HG02852 (cell line): ENCODE data around the gene CCDC86.
A peak's percentile ranks its signal among the peaks of the same experiment; 100 is the strongest.
"Not testable (repeated sequence)": the region's sequence is repeated elsewhere in the genome, so short reads cannot be mapped to it uniquely, and the experiment has no call there.

Experiments
- ATAC-seq: cut with Tn5 transposase; IDR thresholded peaks from one replicate; pipeline ENCODE4 v1.9.1; 2021; ENCODE audit warnings: mild to moderate bottlenecking, moderate library complexity; ENCODE audit not compliant: unreplicated experiment

CCDC86 gene, protein sequence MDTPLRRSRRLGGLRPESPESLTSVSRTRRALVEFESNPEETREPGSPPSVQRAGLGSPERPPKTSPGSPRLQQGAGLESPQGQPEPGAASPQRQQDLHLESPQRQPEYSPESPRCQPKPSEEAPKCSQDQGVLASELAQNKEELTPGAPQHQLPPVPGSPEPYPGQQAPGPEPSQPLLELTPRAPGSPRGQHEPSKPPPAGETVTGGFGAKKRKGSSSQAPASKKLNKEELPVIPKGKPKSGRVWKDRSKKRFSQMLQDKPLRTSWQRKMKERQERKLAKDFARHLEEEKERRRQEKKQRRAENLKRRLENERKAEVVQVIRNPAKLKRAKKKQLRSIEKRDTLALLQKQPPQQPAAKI

GRCh38 chr11:60841797-60842667 lies at the start of gene CCDC86:
CCDC86 (plus strand) TSS chr11:60842113; CDS start chr11:60842125, 12 bp downstream.
- ATAC-seq: peak; percentile 86

- no peak for ATAC-seq
Measured at GRCh38 chr11:60792521-60792920, 49.4 kb upstream of the CCDC86 start.

GRCh38 chr11:60795291-60795690 lies 46.6 kb upstream of the CCDC86 start:
- no peak for ATAC-seq

- ATAC-seq: no peak
Measured at GRCh38 chr11:60797846-60798630, 43.9 kb upstream of the CCDC86 start.

DNA sequence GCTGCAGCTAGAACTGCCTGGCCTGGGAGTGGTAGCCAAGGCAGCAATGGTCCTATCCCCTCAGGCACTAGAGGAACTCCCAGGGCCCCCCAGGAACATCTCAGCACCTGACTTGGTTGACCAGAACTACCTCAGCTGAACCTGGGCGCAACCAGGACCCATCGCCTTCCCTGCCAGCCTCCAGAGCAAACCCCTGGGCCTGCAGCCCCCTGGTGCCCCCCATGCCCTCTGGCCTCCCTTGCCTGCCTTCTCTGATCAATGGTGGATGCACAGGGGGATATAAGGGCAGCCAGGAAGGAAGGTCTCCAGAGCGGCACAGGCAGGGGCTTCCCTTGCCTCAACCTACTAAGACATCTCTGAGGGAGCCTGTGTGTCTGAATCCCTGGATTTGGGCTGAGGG lies 43.3 kb upstream of the CCDC86 start:
- ATAC-seq: no peak

GRCh38 chr11:60801194-60801593 lies 40.7 kb upstream of the CCDC86 start:
- ATAC-seq: no peak

- ATAC-seq: no peak
Measured at GRCh38 chr11:60803273-60803936, 38.5 kb upstream of the CCDC86 start.

- ATAC-seq: no peak
Measured at GRCh38 chr11:60809249-60809648, 32.7 kb upstream of the CCDC86 start.

- no peak for ATAC-seq
Measured at GRCh38 chr11:60809691-60810090, 32.2 kb upstream of the CCDC86 start.

DNA sequence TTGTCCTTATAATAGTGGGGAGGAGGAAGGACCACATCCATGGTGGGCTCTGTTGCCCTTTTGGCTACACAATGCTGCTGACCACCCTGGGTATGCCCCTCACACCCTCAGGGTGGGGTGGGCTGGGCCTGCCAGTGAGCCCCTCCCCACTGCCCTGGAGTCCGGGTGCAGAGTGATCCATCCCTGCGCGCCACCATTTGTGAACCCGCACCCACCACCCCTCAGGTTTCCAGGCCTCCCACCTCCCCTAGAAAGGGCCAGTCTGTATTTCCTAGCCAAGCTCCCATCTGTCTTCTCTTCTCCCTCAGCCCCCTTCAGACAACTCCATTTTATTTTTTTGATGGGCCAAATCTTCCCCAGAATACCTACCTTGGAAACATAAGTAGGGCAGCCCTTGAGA lies 31.8 kb upstream of the CCDC86 start:
- no peak for ATAC-seq

DNA sequence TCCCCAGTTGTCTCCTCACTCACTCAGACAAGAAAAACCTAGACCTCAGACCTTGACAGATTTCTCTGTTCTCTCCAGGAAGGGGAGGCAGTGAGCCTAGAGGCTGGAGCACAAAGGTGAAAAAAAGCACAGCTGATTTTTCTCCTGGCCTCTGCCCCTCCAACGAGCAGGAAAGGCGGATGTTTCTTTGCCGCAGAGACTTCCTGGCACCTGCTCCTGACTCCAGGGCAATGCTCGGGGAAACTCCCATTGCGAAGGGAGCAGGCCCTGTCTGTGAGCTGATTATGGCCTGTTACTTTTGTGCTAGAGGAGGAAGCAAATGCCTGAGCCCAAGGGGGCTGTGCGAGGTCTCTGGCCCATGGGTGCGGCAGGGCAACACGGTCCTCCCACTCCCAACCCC lies 31.3 kb upstream of the CCDC86 start:
- ATAC-seq: peak; percentile 54

DNA sequence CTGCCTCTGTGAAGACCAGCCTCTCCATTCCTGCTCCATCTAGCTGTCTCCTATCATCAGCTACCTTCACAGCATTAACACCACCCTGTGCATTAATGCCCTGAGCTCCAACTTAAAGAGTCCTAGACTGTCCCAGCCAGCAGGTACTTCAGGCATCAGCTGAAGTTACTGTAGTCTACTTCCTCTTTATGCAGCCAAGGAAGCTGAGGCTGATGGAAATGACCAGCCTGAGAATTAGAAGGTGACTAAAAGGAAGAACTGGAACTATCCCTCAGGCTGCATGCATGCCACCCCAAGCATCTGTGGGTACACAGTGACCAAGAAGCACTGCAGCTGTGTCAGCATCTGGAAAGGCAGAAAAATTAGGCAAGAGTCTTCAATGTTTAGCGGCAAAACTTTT lies 28.6 kb upstream of the CCDC86 start:
- ATAC-seq: no peak

DNA sequence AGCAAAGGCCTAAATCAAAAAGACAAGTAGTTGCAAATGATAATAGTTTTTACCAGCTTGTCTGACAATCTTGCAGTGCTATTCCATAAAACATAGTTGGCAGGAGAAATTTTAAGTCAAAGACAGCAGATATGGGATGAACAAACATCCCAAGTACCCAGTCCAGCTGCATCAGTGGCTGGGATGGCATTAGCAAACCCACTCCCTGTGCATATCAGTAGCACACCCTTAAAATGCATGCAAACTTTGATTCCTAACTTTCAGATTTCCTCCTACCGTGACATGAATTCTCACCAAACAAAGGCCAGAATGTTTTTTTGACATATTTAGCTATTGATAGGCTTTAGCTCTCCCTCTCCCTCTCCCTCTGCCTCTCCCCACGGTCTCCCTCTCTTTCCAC lies 27.8 kb upstream of the CCDC86 start:
- no peak for ATAC-seq

DNA sequence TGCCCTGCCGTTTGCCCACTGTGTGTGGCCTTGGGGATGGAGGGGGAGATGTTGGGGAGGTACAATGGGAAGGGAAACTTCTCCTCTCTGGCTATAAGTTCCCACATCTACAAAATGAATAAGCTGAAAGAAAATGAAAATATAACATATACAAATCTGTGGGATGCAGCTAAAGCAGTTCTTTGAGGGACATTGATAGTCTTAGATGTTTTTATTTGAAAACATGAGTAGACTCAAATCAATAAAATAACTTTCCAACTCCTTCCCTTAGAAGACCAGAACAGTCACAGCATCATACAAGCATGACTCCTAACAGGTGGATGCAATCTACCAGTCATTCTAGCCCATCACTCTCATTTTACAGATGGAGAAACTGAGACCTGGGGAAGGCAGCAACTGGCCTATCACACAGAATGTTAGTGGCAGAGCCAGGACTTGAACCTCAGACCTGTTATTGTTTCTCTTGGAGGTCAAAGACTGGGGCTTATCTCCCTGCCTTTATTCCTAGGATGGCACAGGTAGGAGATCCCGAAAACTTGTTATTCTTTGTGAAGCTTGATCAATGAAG lies 25.2 kb upstream of the CCDC86 start:
- no peak for ATAC-seq

DNA sequence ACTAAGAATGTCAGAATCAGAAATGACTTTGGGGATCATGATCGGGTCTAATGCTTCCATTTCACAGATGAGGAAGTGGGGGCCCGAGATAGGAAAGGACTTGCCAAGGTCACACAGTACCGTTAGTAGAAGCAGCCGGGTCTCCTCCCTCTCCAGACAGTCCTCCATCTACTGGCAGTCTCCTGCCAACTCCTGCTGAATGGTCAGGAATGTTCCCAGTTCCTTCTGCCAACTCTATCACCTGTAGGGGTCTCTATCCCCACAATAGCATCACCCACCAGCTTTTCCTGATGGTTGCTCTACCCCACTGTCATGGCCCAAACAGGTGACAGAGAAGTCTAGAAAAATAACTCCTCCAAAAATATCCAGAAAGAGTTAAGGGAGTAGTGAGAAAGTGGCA lies 23.9 kb upstream of the CCDC86 start:
- no peak for ATAC-seq

DNA sequence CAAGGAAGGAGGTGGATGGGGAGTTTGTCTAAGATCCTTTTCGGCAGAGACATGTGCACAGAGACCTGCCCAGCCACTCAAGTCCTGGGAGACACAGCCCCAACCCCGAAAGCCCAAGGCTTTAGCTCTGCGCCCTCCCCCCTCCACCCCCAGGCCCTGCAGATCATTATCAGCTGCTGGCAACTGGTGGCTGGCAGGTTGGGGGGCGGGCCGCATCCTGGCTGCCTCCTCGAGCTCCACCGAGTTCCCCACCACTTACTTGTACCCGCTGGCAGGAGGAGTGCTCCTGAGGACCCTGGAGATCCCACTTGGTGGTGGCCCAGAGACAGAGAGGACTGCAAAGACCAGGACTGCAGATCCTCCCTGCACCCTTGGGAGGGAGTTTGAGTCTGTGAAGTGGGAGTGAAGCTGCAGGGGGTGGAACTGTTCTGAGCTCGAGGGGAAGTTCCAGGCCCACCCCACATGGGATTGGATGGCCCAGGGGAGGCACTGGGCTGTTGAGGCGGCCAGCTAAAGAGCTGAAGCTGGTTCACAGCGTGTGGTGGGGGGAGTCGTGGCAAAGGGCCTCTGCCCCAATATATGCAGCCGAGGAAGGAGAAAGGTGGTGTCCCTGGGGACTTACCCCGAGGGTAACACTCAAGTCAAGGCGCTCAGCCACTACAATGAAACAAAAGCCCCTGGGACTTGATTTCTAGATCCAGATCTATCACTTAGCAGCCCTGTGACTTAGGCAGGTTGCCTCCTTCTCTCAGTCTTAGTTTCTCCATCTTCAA lies 19.9 kb upstream of the CCDC86 start:
- no peak for ATAC-seq

GRCh38 chr11:60823745-60824306 lies 18.1 kb upstream of the CCDC86 start:
- ATAC-seq: not testable (repeated sequence)

GRCh38 chr11:60825118-60825517 lies 16.8 kb upstream of the CCDC86 start:
- ATAC-seq: no peak

DNA sequence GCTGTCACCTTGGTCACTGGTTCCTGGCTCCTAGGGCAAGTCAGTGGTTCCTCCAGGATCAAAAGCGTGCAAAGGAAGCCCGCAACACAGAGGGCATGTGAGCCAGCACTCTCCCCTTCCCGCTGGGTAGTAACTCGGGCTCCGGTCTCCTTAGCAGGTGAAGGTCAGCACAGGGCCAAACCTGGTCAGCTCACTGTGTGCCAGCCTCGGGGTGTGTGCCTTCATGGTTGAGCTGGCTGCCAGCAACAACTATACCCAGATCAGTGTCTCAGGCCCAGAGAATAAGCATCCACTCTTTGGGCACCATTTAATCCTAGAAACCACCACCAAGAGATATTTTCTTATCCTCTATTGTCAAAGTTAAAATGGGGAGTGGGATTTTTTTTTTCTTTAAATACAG lies 16.1 kb upstream of the CCDC86 start:
- no peak for ATAC-seq
